CD4-positive, alpha-beta memory T cell (primary cell): Measurements from ENCODE around the gene SLC16A6. TPM values are rescaled to one million over a fixed set of nuclear protein-coding genes. Genes with fewer than 3 reads are reported as not detected.
"Not testable (repeated sequence)": the region's sequence is repeated elsewhere in the genome, so short reads cannot be mapped to it uniquely, and the experiment has no call there.

ENCODE experiments used
- CTCF ChIA-PET: fragments of 350-600 bp; sonication (Branson Sonifier 250); formaldehyde crosslinking; loops from one replicate; lab custom pipeline; 2021; ENCODE audit warnings: inconsistent platforms; ENCODE audit not compliant: partially characterized antibody; lab: Charles Lee
- POLR2A ChIA-PET: fragments of 350-600 bp; sonication (Branson Sonifier 250); formaldehyde crosslinking; loops from one replicate; lab custom pipeline; 2021; ENCODE audit not compliant: partially characterized antibody; lab: Charles Lee
- DNase-seq, 5 donors: peaks; one replicate each; pipeline versions ENCODE4 v3.0.0 to v3.0.0-alpha.2; 2020 to 2022; ENCODE audit warnings: mixed read lengths in 1 of 5
- H3K27ac ChIP-seq: one replicate; pipeline ENCODE4 v1.7.0; 2013; ENCODE audit warnings: low read depth, low read length
- H3K27me3 ChIP-seq: 2 replicates; pipeline ENCODE4 v1.7.0; 2013; ENCODE audit warnings: mild to moderate bottlenecking, low read length, moderate library complexity; ENCODE audit not compliant: insufficient read depth
- H3K36me3 ChIP-seq: 2 replicates; pipeline ENCODE4 v1.7.0; 2013; ENCODE audit warnings: mild to moderate bottlenecking, low read length, moderate library complexity; ENCODE audit not compliant: insufficient read depth
- H3K4me1 ChIP-seq: 2 replicates; pipeline ENCODE4 v1.7.0; 2013; ENCODE audit warnings: mild to moderate bottlenecking, low read length, moderate library complexity; ENCODE audit not compliant: insufficient read depth
- H3K4me3 ChIP-seq, 2 donors: one replicate each; pipeline ENCODE4 v1.7.0; 2013; ENCODE audit warnings: low read length in 2 of 2, mild to moderate bottlenecking in 1 of 2
- H3K9me3 ChIP-seq, 2 donors: one replicate each; pipeline ENCODE4 v1.7.0; 2013; ENCODE audit warnings: low read length in 2 of 2, control low read depth in 1 of 2; ENCODE audit not compliant: control insufficient read depth in 1 of 2
- H3K27ac Mint-ChIP-seq, 7 donors: one replicate each; pipeline ENCODE4 v1.8.0; 2020 to 2021; ENCODE audit warnings: mixed read lengths in 7 of 7, mild to moderate bottlenecking in 6 of 7, inconsistent platforms in 3 of 7, moderate library complexity in 3 of 7
- H3K27me3 Mint-ChIP-seq, 2 donors: one replicate each; pipeline ENCODE4 v1.8.0; 2020 to 2021; ENCODE audit warnings: mixed read lengths in 2 of 2
- H3K36me3 Mint-ChIP-seq, 2 donors: one replicate each; pipeline ENCODE4 v1.8.0; 2020 to 2021; ENCODE audit warnings: mixed read lengths in 2 of 2, inconsistent platforms in 1 of 2, mild to moderate bottlenecking in 1 of 2
- H3K4me1 Mint-ChIP-seq, 4 donors: one replicate each; pipeline ENCODE4 v1.8.0; 2020 to 2021; ENCODE audit warnings: mixed read lengths in 4 of 4, mild to moderate bottlenecking in 1 of 4
- H3K4me3 Mint-ChIP-seq, 8 donors: one replicate each; pipeline ENCODE4 v1.8.0; 2020 to 2021; ENCODE audit warnings: mixed read lengths in 8 of 8, mild to moderate bottlenecking in 7 of 8, moderate library complexity in 6 of 8, inconsistent platforms in 3 of 8
- H3K9me3 Mint-ChIP-seq, 8 donors: one replicate each; pipeline ENCODE4 v1.8.0; 2020 to 2021; ENCODE audit warnings: mixed read lengths in 8 of 8, mild to moderate bottlenecking in 5 of 8, inconsistent platforms in 3 of 8, moderate library complexity in 1 of 8
- intact Hi-C: fragments of 100-400 bp; cut with micrococcal nuclease; formaldehyde crosslinking; loops from one replicate; pipeline ENCODE4 v1.15.1; 2023
- polyA plus RNA-seq, 2 donors: library from polyadenylated mRNA; unstranded; fragments of 300-500 nt; fragmentation: Illumina TruSeq; gene quantifications; one replicate each; pipeline ENCODE4 v1.2.3, GENCODE V29; 2021
- total RNA-seq, 2 experiments: library from RNA; stranded (reverse); gene quantifications; one replicate each; pipeline ENCODE4 v1.2.3, GENCODE V29; 2021

The SLC16A6 gene
- total and polyA plus RNA-seq, 4 experiments from 2014 or later = 1.7 to 7.4 (median 4.5) TPM

DNA sequence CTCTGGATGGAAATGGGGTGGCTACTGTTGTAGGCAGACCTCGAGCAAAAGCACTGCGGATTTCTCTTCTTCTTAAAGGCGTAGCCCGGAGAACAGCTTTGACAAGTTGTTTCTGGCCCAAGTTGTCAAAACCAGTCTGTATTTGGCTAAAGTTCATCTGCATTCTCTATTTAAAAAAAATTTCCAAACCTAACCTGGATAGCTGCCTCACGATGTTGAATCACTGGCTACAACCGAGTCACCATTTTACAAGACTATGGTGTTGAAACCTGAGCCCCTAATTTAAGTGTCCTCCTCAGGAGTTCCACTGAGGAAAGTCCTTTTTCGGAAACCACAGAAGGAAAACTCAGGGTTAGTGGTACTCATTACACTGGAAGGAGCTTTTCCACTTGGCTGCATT is 1.5 kb downstream of the SLC16A6 start:
- POLR2A ChIA-PET = interaction anchor here (0.8 to 9.3 kb wide), 22 partner anchors 10 to 168 kb away, joined by 3 to 151 read pairs (median 8); partner anchors contain the start of genes AMZ2 and WIPI1
- intact Hi-C loops = no loop called here
- peak overlapping the region; percentile 90 for H3K27ac ChIP-seq
- peaks cover 52% of the 10 kb centered on the region for H3K4me1 ChIP-seq
- no peaks in the 10 kb centered on the region for H3K9me3 ChIP-seq
- H3K4me3 ChIP-seq = peak overlapping the region; percentile 83 to 90
- no peak for DNase-seq
- Mint-ChIP-seq H3K27me3 (no peaks in the 10 kb centered on the region), H3K4me1 (peaks cover 40 to 79% (median 55%) of the 10 kb centered on the region in 4 donors), H3K27ac (peak overlapping the region; percentile 99 to 100 (median 99)), H3K36me3 (peaks cover 0 to 6% of the 10 kb centered on the region in 2 donors), H3K9me3 (no peaks in the 10 kb centered on the region), H3K4me3 (peak overlapping the region; percentile 96 to 100 (median 99))
- CTCF ChIA-PET = interaction anchor here (0.7 to 5.4 kb wide), 11 partner anchors 11 to 169 kb away, joined by 3 to 21 read pairs (median 3); no protein-coding TSS in a partner anchor
- no peaks in the 10 kb centered on the region for H3K27me3 ChIP-seq
- H3K36me3 ChIP-seq = no peaks in the 10 kb centered on the region

DNA sequence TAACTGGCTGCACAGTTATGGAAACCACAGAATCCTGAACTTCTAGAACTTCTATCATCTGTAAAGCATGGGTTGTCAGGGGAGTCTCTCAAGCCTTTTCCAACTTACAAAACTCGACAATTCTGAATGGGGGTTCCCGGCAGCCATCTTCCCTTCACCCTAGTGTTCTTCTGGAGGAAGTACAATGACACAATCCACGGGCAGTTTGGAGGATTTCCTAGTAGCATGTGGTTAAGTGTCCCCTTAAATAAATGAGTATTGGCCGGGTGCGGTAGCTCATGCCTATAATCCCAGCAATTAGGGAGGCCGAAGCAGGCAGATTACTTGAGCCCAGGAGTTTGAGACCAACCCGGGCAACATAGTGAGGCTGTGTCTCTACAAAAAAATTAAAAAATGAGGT is 2.1 kb downstream of the SLC16A6 start:
- peaks cover 37 to 74% (median 49%) of the 10 kb centered on the region in 4 donors for H3K4me1 Mint-ChIP-seq
- no peaks in the 10 kb centered on the region for H3K27me3 Mint-ChIP-seq
- Histone ChIP-seq H3K4me3 (no peak overlapping the region), H3K27ac (peak overlapping the region; percentile 90), H3K36me3 (no peaks in the 10 kb centered on the region), H3K27me3 (no peaks in the 10 kb centered on the region), H3K4me1 (peaks cover 46% of the 10 kb centered on the region), H3K9me3 (no peaks in the 10 kb centered on the region)
- ChIA-PET CTCF (interaction anchor here (0.8 to 5.4 kb wide), 4 partner anchors 25 to 150 kb away, joined by 3 to 21 read pairs (median 7); no protein-coding TSS in a partner anchor), POLR2A (interaction anchor here (0.8 to 9.3 kb wide), 13 partner anchors 13 to 169 kb away, joined by 3 to 151 read pairs (median 8); partner anchors contain the start of gene AMZ2)
- H3K36me3 Mint-ChIP-seq = peaks cover 0 to 6% of the 10 kb centered on the region in 2 donors
- peak in 4 of 5 donors; percentile 17 to 54 (median 24) for DNase-seq
- H3K4me3 Mint-ChIP-seq = peak overlapping the region; percentile 61 to 100 (median 98)
- H3K27ac Mint-ChIP-seq = peak overlapping the region; percentile 84 to 100 (median 99)
- intact Hi-C loops = no loop called here
- no peaks in the 10 kb centered on the region for H3K9me3 Mint-ChIP-seq

DNA sequence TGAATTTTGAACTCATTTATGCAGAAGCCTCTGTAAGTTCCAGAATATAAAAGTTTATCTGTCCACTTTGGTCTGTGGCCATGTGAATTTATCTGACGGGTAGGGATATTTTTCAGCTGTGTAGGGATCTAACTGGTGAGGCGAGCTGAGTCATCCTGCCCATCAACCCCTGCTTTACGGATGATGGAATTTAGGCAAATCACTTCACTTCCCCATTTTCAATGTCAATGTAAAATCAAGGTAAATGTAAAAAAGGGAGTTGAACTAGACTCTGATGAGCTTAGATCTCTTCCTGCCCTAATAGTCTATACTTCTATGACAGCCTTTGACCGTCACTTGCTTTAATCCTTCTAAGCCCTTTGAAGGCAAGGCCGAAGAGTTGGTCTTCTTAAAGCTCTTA is 2.6 kb downstream of the SLC16A6 start:
- Mint-ChIP-seq H3K27ac (peak overlapping the region; percentile 78 to 100 (median 99)), H3K4me1 (peaks cover 36 to 71% (median 47%) of the 10 kb centered on the region in 4 donors), H3K36me3 (peaks cover 0 to 6% of the 10 kb centered on the region in 2 donors), H3K4me3 (peak overlapping the region in 6 of 8 donors; percentile 5 to 100 (median 98)), H3K9me3 (no peaks in the 10 kb centered on the region), H3K27me3 (no peaks in the 10 kb centered on the region)
- no peak overlapping the region for H3K4me3 ChIP-seq
- H3K4me1 ChIP-seq = peaks cover 42% of the 10 kb centered on the region
- no peaks in the 10 kb centered on the region for H3K9me3 ChIP-seq
- no peak for DNase-seq
- CTCF ChIA-PET = interaction anchor here (0.8 to 5.4 kb wide), 4 partner anchors 25 to 151 kb away, joined by 3 to 21 read pairs (median 7); no protein-coding TSS in a partner anchor
- H3K27me3 ChIP-seq = no peaks in the 10 kb centered on the region
- H3K27ac ChIP-seq = peak overlapping the region; percentile 90
- POLR2A ChIA-PET = interaction anchor here (1.0 to 9.3 kb wide), 8 partner anchors 26 to 170 kb away, joined by 3 to 151 read pairs (median 10); partner anchors contain the start of gene AMZ2
- H3K36me3 ChIP-seq = no peaks in the 10 kb centered on the region
- intact Hi-C loops = no loop called here

DNA sequence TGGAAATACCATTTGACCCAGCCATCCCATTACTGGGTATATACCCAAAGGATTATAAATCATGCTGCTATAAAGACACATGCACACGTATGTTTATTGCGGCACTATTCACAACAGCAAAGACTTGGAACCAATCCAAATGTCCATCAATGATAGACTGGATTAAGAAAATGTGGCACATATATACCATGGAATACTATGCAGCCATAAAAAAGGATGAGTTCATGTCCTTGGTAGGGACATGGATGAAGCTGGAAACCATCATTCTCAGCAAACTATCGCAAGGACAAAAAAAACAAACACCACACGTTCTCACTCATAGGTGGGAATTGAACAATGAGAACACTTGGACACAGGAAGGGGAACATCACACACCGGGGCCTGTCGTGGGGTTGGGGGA is 9.0 kb downstream of the SLC16A6 start:
- Mint-ChIP-seq H3K4me1 (peaks cover 18 to 43% (median 27%) of the 10 kb centered on the region in 4 donors), H3K36me3 (peaks cover 37 to 38% of the 10 kb centered on the region in 2 donors), H3K27ac (peak overlapping the region in 3 of 7 donors; percentile 46 to 78 (median 57))
- H3K4me1 ChIP-seq, H3K27me3 Mint-ChIP-seq, DNase-seq, H3K27me3 ChIP-seq, H3K36me3 ChIP-seq, H3K4me3 Mint-ChIP-seq, H3K9me3 ChIP-seq, H3K4me3 ChIP-seq, H3K9me3 Mint-ChIP-seq, H3K27ac ChIP-seq, POLR2A ChIA-PET, intact Hi-C loops: not testable (repeated sequence)
- CTCF ChIA-PET = interaction anchor here (1.7 kb wide), 1 partner anchor 117 kb away, joined by 5 read pairs; no protein-coding TSS in a partner anchor

DNA sequence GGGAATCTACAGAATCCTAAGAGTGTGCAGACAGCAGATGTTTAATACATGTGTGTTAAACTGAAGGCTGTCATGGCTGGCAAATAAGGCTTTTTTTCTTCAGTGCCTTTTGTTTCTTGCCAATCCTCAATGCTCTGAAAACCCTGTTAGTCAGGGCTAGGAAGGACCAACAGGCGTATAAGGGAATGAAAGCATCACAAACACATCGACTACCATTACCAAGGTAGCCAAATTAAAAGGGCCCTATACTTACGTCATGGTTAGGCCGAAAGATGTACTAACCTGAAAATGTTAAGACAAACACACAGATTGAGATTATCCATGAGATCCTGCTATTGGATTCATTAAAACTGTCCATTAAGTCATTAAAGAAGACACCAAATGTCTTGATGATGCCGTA is 13.1 kb downstream of the SLC16A6 start:
- no peak overlapping the region for H3K4me3 ChIP-seq
- no peaks in the 10 kb centered on the region for H3K9me3 ChIP-seq
- Mint-ChIP-seq H3K4me3 (no peak overlapping the region), H3K4me1 (peaks cover 14 to 24% (median 17%) of the 10 kb centered on the region in 4 donors), H3K27ac (no peak overlapping the region), H3K9me3 (peaks cover 0 to 3% (median 0%) of the 10 kb centered on the region in 8 donors), H3K36me3 (peaks cover 47 to 54% of the 10 kb centered on the region in 2 donors), H3K27me3 (no peaks in the 10 kb centered on the region)
- intact Hi-C loops = no loop called here
- H3K27me3 ChIP-seq = no peaks in the 10 kb centered on the region
- no peak overlapping the region for H3K27ac ChIP-seq
- CTCF ChIA-PET = interaction anchor here (0.8 to 2.2 kb wide), 3 partner anchors 12 to 147 kb away, joined by 3 to 8 read pairs (median 4); no protein-coding TSS in a partner anchor
- no peak for DNase-seq
- H3K4me1 ChIP-seq = no peaks in the 10 kb centered on the region
- POLR2A ChIA-PET = interaction anchor here (4.2 kb wide), 1 partner anchor 13 kb away, joined by 35 read pairs; the partner anchor contains the start of genes ARSG and SLC16A6
- H3K36me3 ChIP-seq = peaks cover 24% of the 10 kb centered on the region

DNA sequence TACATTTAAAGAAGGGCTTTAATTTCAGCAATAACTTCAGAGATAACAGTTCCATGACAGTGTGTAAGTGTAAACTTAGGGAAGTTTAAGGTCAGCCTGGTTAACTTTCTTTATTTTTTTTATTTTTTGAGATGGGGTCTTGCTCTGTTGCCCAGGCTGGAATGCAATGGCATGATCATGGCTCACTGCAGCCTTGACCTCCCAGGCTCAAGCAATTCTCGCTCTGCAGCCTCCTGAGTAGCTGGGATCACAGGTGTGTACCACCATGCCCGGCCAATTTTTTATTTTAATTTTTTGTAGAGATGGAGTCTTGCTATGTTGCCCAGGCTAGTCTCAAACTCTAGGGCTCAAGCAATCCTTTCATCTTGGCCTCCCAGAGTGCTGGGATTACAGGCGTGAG is 14.6 kb downstream of the SLC16A6 start:
- H3K27ac Mint-ChIP-seq, H3K27ac ChIP-seq, H3K4me3 Mint-ChIP-seq, H3K9me3 Mint-ChIP-seq, H3K27me3 Mint-ChIP-seq, intact Hi-C loops, H3K27me3 ChIP-seq, H3K9me3 ChIP-seq, H3K4me1 ChIP-seq, H3K4me3 ChIP-seq, DNase-seq, POLR2A ChIA-PET: not testable (repeated sequence)
- peaks cover 44 to 60% of the 10 kb centered on the region in 2 donors for H3K36me3 Mint-ChIP-seq
- peaks cover 13 to 15% (median 15%) of the 10 kb centered on the region in 4 donors for H3K4me1 Mint-ChIP-seq
- CTCF ChIA-PET = interaction anchor here (2.1 to 4.5 kb wide), 2 partner anchors 12 to 155 kb away, joined by 5 to 19 read pairs; no protein-coding TSS in a partner anchor
- H3K36me3 ChIP-seq = peaks cover 32% of the 10 kb centered on the region

DNA sequence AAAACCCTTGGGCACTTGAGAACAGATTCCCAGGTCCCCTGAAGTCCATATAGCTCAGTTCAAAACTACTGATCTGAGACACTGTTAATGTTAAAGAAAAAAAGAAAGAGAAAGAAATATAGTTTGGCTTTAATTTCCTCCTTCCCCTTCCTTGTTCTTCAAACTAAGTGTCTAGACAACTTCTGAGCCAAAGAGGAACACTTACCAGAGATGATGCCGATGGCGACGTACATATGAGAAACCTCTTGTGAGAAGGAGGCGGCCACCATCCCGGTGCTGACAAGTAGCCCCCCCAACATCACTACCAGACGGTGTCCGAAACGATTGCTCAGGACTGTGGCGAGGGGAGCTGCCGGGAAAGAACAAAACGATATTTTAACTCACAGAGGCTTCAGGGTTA is 17.2 kb downstream of the SLC16A6 start:
- no peaks in the 10 kb centered on the region for H3K9me3 ChIP-seq
- H3K4me3 ChIP-seq = no peak overlapping the region
- H3K4me1 Mint-ChIP-seq = peaks cover 0 to 10% (median 5%) of the 10 kb centered on the region in 4 donors
- H3K27me3 Mint-ChIP-seq = no peaks in the 10 kb centered on the region
- peaks cover 0 to 3% (median 0%) of the 10 kb centered on the region in 8 donors for H3K9me3 Mint-ChIP-seq
- peaks cover 46 to 58% of the 10 kb centered on the region in 2 donors for H3K36me3 Mint-ChIP-seq
- no peak overlapping the region for H3K27ac ChIP-seq
- no peak overlapping the region for H3K4me3 Mint-ChIP-seq
- H3K4me1 ChIP-seq = no peaks in the 10 kb centered on the region
- ChIA-PET POLR2A (no interaction called here), CTCF (interaction anchor here (1.2 to 4.5 kb wide), 3 partner anchors 9 to 184 kb away, joined by 3 to 19 read pairs (median 3); partner anchors contain the start of gene WIPI1)
- intact Hi-C loops = no loop called here
- H3K36me3 ChIP-seq = peaks cover 32% of the 10 kb centered on the region
- H3K27ac Mint-ChIP-seq = peak overlapping the region in 3 of 7 donors; percentile 25 to 68 (median 29)
- no peaks in the 10 kb centered on the region for H3K27me3 ChIP-seq
- DNase-seq = no peak
